ENCODE results near the gene SLC6A3.

SLC6A3 gene

DNA sequence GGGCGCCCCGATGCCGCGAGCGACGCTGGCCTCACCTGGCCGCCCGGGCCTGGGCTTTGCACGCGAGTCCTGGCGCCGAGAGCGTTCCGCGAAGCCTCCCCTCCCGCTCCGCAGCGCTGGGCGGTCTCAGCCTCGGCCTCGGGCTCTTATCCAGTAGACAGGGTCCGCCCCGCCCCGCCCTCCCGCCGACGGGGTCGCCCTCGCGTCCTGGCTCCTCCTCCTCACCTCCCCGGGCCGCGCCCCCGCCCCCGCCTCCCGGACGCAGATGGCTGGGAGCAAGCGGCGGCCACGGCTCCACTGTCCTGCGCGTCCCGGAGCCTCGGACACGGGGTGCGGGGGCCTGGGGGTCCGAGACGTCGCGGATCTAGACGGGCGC lies at the start of gene SLC6A3:
TSS of gene SLC6A3 (minus strand) at position 128 of the 376 bp plus-strand sequence. CDS start 2,243 bp downstream, outside the sequence.
- in situ Hi-C loops (cut with HindIII; ENCODE audit: low pct_unique_long_range_greater_than_20kb, low sequenced_read_pairs): no loop called here
- no peak for DNase-seq (ENCODE audit: low read depth in 1 of 2, low spot score in 1 of 2)
- TF ChIP-seq JUND (IDR thresholded peaks at IDR 0.05; ENCODE audit: low read depth): no peak

DNA sequence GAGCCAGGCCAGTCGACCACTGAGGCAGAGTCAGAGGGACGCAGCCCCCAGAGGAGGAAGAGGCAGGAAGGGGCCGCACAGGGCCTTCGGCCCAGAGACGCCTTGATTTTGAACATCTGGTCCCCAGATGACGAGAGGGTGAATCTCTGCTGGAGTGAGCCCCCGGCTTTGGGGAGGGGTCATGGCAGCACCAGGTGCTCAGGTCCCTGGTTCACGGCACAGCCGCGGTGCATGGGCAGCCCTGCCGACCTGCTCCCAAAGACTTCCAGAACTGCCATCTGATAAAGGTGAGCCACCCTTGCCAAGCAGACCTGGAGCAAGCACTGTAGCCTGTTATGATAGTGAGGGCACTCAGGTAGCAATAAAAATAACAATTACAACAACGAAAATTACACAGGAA lies 48.7 kb upstream of the SLC6A3 start:
- DNase-seq (ENCODE audit: low read depth in 1 of 2, low spot score in 1 of 2): no peak
- in situ Hi-C loops (cut with HindIII; ENCODE audit: low pct_unique_long_range_greater_than_20kb, low sequenced_read_pairs): no loop called here

DNA sequence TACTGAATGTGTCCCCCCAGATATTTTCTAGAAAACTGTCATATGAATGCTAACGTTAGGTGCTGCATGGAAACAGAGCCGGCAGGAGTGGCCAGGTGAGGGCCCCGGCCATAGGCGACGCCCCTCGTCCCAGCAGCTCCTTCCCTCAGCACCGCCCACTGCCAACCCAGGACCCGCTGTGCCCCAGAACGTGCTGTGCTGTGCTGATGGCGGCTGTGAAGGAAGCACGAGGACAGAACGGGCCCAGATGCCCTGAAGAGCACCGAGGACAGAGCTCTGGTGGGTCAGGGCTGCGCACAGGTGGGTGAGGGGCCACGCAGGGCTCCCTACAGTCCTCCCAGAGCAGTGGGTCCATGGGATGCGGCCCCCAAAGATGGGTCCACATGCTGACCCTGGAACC lies 48.2 kb upstream of the SLC6A3 start:
- in situ Hi-C loops (cut with HindIII; ENCODE audit: low pct_unique_long_range_greater_than_20kb, low sequenced_read_pairs): no loop called here
- TF ChIP-seq JUND (IDR thresholded peaks at IDR 0.05; ENCODE audit: low read depth): no peak
- DNase-seq (ENCODE audit: low read depth in 1 of 2, low spot score in 1 of 2): no peak

More for the DNA sequence above, 48.7 kb upstream of the SLC6A3 start:
- no peak for TF ChIP-seq JUND (IDR thresholded peaks at IDR 0.05; ENCODE audit: low read depth)

DNA sequence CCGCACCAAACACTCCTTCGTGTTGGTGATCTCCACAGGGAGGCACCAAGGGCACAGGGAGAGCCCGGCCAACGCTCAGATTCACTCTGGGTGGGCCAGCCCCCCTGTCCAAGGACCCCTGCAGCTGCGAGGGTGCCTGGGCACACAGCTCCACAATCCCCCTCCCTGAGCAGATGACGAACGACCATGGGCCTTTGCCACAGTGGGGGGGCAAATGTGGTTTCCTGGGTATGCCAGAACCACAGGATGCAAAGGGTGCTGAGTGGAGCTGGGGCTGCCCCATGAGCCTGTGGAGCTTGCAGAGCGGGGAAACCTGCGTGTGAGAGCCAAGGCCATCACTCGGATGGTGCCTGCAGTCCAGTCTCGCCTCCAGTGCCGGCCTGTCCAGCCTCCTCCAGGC lies 47.5 kb upstream of the SLC6A3 start:
- TF ChIP-seq JUND (IDR thresholded peaks at IDR 0.05; ENCODE audit: low read depth): no peak
- DNase-seq (ENCODE audit: low read depth in 1 of 2, low spot score in 1 of 2): no peak
- in situ Hi-C loops (cut with HindIII; ENCODE audit: low pct_unique_long_range_greater_than_20kb, low sequenced_read_pairs): no loop called here

DNA sequence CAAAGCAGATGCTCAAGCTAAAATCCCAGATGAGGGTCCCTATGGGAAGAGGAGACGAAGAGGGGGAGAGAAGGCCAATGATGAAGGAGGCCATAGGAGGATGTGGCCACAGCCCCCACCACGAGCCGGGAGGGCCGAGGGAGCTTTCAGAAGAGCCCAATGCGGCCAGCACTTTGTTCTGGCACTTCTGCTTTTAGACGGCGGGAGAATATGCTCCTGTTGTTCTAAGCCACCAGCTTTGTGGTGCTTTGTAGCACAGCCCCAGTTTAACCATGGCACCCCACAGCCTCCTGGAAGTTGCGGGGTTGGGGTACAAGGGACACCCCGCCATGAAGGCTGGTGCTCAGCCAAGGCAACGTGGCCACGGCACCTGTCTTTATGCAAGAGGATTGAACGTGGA lies 45.1 kb upstream of the SLC6A3 start:
- no peak for TF ChIP-seq JUND (IDR thresholded peaks at IDR 0.05; ENCODE audit: low read depth)
- no peak for DNase-seq (ENCODE audit: low read depth in 1 of 2, low spot score in 1 of 2)
- in situ Hi-C loops (cut with HindIII; ENCODE audit: low pct_unique_long_range_greater_than_20kb, low sequenced_read_pairs): no loop called here

DNA sequence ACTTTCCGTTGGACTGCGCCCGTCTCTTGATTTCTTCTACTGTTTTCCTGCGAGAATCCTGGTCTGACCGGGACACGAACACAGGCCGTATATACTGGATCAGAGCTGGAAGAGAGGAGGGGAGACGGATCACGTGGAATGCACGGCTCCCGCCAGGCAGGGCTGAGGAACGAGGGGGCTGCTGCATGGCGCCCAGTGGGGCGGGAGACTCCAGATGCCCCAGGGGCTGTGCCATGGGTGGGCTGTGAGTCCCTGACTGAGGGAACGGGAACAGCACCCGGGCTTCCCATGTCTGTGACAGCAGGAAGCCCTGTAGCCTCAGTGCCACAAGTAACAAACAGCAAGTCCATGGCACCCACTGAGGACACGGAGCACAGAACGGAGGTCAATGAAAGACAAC lies 44.5 kb upstream of the SLC6A3 start:
- in situ Hi-C loops (cut with HindIII; ENCODE audit: low pct_unique_long_range_greater_than_20kb, low sequenced_read_pairs): no loop called here
- no peak for DNase-seq (ENCODE audit: low read depth in 1 of 2, low spot score in 1 of 2)
- no peak for TF ChIP-seq JUND (IDR thresholded peaks at IDR 0.05; ENCODE audit: low read depth)

DNA sequence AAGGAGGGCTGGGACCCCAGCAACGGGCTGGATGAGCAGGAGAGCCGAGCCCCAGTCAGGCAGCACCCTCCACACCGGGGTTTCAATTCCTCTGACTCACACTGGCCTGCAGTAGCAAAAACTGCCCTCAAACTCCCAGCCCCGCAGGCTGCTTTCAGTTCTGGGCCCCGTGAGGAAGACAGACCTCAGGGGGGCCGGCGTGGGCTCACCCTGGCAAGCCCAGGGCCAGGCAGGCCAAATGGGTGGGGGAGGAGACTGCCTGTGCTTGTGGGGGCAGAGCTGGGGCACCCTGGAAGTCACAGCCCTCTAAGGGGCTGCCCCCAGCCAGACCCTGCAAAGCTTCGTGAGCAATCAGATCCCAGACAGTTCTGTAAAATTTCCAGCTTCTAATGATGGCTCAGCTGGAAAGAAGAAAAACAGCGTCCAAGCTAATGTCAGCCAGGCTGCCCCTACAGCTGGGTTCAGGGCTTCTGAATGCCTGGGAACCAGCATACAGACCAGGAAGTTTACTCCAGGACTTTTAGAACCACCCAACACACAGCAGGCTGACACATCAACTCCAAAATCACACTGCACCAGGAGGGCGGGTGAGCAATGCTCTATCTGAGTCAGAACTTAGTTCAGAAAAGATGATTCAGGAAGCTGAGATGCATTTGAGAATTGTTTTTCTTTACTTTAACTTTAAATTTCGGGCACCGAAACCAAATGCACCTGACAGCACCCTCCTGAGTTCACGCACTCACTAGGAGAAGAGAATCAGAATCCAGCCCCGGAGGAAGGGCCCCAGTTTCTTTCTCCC lies 43.8 kb upstream of the SLC6A3 start:
- TF ChIP-seq JUND (IDR thresholded peaks at IDR 0.05; ENCODE audit: low read depth): no peak
- DNase-seq (ENCODE audit: low read depth in 1 of 2, low spot score in 1 of 2): no peak
- in situ Hi-C loops (cut with HindIII; ENCODE audit: low pct_unique_long_range_greater_than_20kb, low sequenced_read_pairs): no loop called here

DNA sequence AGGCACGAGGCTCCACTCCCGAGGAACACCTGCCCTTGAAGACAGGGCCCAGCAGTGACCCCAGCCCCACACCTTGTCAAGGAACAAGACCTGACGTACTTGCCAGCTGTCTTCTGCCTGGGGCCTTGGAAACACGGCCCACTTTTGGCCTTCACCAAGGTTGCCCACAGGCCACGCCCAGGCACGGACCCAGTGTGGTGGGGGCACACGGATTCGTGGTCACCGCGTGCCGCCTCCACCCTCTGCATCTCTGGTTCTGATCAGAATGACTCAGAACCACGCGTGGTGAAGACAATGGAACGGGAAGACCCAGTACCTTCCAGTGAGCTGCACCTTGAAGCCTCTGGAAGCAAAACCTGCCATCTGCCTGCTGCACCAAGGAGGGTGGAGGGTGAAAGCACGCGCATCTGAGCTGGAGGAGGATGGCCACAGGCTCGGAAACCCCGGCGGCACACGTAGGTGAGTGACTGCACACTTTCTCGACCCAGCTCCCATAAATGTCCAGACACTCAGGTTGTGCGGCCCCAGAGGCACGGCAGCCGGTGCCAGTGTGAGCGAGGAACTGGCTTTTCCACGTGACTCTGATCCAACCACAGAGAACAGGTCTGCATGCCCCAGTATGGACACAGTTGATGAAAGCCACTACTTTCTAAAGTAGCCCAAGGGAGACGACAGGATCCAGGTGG lies 42.0 kb upstream of the SLC6A3 start:
- in situ Hi-C loops (cut with HindIII; ENCODE audit: low pct_unique_long_range_greater_than_20kb, low sequenced_read_pairs): no loop called here
- TF ChIP-seq JUND (IDR thresholded peaks at IDR 0.05; ENCODE audit: low read depth): no peak
- DNase-seq (ENCODE audit: low read depth in 1 of 2, low spot score in 1 of 2): no peak

DNA sequence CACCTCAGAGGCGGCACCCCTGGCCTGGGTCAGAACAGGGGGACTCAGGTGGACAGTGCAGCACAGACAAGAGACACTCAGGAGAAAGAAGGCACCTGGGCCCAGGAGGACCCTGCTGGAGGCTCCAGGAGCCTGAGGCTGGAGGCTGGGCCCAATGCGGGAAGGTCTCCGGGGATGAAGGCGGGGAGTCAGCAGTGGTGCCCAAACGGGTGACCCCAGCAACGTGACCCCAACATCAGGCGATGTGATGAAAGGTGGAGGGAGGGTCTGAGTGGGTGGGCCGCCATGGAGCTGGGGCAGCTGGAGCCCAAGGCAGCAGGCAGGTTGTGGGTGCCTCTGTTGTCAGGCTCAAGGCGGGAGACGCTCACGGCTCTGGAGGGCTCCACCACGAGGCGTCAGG lies 41.0 kb upstream of the SLC6A3 start:
- no peak for TF ChIP-seq JUND (IDR thresholded peaks at IDR 0.05; ENCODE audit: low read depth)
- in situ Hi-C loops (cut with HindIII; ENCODE audit: low pct_unique_long_range_greater_than_20kb, low sequenced_read_pairs): no loop called here
- no peak for DNase-seq (ENCODE audit: low read depth in 1 of 2, low spot score in 1 of 2)

DNA sequence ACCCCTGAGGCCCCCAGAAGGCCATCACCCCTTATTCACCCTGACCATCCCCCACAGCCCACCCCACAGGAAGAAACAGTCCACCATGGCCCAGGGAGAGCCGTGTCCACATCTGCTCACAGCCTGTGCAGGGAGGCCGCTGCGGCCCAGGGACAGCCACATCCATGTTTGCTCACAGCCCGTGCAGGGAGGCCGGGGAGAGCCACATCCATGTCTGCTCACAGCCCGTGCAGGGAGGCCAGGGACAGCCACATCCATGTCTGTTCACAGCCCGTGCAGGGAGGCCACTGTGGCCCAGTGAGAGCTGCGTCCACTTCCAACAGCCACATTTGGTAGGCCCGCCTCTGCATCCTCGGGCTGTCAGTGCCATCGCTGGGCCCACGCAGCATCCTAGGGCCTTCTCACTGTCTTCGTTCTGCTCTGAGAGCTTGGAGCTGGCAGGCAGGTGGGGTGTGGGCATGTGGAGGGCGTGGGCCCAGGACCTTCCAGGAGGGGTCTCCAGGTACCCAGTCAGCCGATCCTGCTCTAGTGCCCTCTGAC lies 40.4 kb upstream of the SLC6A3 start:
- in situ Hi-C loops (cut with HindIII; ENCODE audit: low pct_unique_long_range_greater_than_20kb, low sequenced_read_pairs): no loop called here

DNA sequence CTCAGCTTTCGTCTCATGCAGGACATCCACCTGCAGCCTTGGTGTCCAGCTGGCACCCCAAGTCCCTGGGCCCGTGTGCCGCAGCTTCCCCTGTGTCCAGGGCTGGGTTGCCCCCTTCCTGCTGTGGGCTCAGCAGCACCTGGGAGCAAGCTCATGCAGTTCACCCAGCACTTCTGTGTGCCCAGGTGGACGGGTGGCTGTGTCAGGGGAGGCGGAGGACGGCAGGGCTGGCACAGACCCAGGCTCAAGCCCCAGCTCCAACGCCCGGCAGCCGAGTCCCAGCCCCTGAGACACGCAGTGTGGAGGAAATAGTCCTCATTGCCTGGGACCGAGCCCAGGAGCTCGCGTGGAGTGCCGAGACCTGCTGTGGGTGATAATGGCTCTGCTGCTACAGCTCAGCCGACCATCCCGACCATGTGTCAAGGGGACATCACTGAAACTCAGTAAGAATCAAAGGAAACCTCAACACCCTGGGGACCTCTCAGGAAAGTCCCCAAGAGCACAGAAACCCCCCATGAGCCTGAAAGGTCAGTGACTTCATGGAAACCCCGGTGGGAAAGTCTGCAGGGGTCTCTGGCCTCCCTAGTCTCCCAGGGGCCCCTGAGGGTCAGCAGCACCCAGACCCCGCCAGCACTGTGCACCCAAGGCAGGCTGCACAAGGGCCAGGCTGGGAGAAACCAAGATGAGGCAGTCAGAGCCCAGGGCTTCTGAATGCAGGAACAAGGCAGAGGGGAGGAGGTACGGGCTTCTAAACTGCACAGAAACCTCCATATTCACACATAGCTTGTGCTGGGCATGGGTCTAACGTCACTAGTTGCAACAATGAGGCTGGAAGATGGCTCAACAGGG lies 39.7 kb upstream of the SLC6A3 start:
- no peak for TF ChIP-seq JUND (IDR thresholded peaks at IDR 0.05; ENCODE audit: low read depth)
- no peak for DNase-seq (ENCODE audit: low read depth in 1 of 2, low spot score in 1 of 2)
- in situ Hi-C loops (cut with HindIII; ENCODE audit: low pct_unique_long_range_greater_than_20kb, low sequenced_read_pairs): no loop called here

More for the DNA sequence above, 40.4 kb upstream of the SLC6A3 start:
- no peak for DNase-seq (ENCODE audit: low read depth in 1 of 2, low spot score in 1 of 2)
- no peak for TF ChIP-seq JUND (IDR thresholded peaks at IDR 0.05; ENCODE audit: low read depth)

DNA sequence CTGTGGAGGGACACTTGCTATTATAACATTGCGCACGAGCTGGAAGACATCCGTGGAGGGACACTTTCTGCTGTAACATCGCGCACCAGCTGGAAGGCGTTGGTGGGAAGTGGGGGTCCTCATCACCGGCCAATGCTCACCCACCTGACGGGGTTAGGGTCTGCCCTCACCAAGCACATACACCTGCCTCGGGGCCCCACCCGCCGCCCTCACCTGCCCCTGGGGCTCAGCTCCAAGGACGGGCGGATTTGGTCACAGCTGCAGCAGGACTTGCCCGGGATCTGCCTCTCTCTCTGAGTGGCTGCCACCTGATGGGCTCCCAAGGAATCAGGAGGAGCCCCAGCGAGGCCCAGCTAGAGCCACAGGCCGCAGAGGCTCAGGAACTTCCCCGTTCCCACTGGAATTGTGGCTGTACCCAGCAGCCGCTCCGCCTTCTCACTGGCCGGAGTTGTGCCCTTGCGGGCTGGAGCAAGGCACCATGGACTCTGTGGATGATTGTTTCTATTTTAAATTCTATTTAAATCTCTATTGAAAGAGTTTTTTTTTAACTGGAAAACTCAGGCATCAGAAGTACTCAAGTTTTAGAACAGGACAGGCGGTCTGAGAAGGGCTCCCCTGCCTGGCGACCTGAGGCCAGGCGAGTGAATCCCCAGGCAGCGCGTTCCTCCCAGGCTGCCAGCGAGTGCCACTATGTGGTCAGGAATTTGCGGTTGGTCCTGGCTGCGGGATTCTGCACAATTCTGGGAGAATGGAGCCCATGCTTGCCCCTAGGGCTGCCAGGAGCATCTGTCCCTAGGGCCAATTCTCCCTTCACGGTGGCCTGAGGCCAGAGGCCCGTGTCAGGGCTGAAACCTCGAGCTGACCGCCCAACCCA lies 38.9 kb upstream of the SLC6A3 start:
- no peak for TF ChIP-seq JUND (IDR thresholded peaks at IDR 0.05; ENCODE audit: low read depth)
- no peak for DNase-seq (ENCODE audit: low read depth in 1 of 2, low spot score in 1 of 2)
- in situ Hi-C loops (cut with HindIII; ENCODE audit: low pct_unique_long_range_greater_than_20kb, low sequenced_read_pairs): no loop called here

Data from T47D (cell line).